Skeletal muscle tissue (tissue), 4 donors: ENCODE results near the gene P4HA1. TPM values are rescaled to one million over a fixed set of nuclear protein-coding genes. Genes with fewer than 3 reads are reported as not detected.

Experiments used
- H3K27ac ChIP-seq: one replicate; pipeline ENCODE4 v1.7.0; 2013; ENCODE audit warnings: mild to moderate bottlenecking, low read depth, low read length, inconsistent platforms
- H3K27me3 ChIP-seq, 3 donors: one replicate each; pipeline ENCODE4 v1.7.0; 2013; ENCODE audit warnings: low read length in 3 of 3; ENCODE audit not compliant: control insufficient read depth in 3 of 3, insufficient read depth in 3 of 3
- H3K36me3 ChIP-seq, 3 donors: one replicate each; pipeline ENCODE4 v1.7.0; 2013; ENCODE audit warnings: low read length in 3 of 3; ENCODE audit not compliant: control insufficient read depth in 3 of 3, insufficient read depth in 3 of 3
- H3K4me1 ChIP-seq, 3 donors: one replicate each; pipeline ENCODE4 v1.7.0; 2013; ENCODE audit warnings: low read length in 3 of 3, mild to moderate bottlenecking in 3 of 3; ENCODE audit not compliant: control insufficient read depth in 3 of 3, insufficient read depth in 3 of 3
- H3K4me3 ChIP-seq, 3 donors: one replicate each; pipeline ENCODE4 v1.7.0; 2013; ENCODE audit warnings: low read length in 3 of 3
- H3K9ac ChIP-seq, 3 donors: one replicate each; pipeline ENCODE4 v1.7.0; 2013; ENCODE audit warnings: low read length in 3 of 3, mild to moderate bottlenecking in 3 of 3, moderate library complexity in 2 of 3, low read depth in 1 of 3
- H3K9me3 ChIP-seq, 3 donors: one replicate each; pipeline ENCODE4 v1.7.0; 2013; ENCODE audit warnings: low read length in 3 of 3; ENCODE audit not compliant: control insufficient read depth in 3 of 3
- total RNA-seq: library from RNA; depleted of rRNA; stranded (reverse); fragments of >200 nt; gene quantifications from one replicate; pipeline ENCODE4 v1.2.3, GENCODE V29; 2014
- donor health status: Osteomylitis.

The P4HA1 gene
- total RNA-seq, 1 donor from 2014 or later: 53.8 TPM

DNA sequence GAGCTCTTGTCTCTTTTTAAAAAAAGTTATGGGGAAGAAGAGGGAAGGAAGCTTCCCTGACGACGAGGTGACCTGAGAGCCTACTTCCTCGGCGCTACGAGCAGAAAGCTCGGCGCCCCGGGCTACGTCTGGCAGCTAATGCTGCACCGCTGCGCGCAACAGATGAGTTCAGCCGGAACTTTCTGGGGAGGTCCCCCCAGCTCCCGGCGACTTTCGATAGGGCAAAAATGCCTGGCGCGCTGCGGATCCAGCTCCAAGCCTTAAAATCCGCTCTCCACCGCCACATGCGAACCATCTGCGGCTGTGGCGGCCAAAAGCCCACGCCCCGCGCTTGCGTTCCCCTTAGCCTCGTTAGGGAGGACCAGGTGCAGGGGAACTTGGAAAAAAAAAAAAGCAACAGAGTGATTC, 621 bp downstream of the P4HA1 start:
- Histone ChIP-seq H3K4me3 (peak overlapping the region; percentile 85 to 97 (median 97)), H3K27ac (peak overlapping the region; percentile 98), H3K9ac (peak overlapping the region; percentile 96 to 99 (median 98)), H3K9me3 (no peaks in the 10 kb centered on the region), H3K36me3 (no peaks in the 10 kb centered on the region), H3K27me3 (no peaks in the 10 kb centered on the region), H3K4me1 (peaks cover 15 to 26% (median 22%) of the 10 kb centered on the region in 3 donors)

DNA sequence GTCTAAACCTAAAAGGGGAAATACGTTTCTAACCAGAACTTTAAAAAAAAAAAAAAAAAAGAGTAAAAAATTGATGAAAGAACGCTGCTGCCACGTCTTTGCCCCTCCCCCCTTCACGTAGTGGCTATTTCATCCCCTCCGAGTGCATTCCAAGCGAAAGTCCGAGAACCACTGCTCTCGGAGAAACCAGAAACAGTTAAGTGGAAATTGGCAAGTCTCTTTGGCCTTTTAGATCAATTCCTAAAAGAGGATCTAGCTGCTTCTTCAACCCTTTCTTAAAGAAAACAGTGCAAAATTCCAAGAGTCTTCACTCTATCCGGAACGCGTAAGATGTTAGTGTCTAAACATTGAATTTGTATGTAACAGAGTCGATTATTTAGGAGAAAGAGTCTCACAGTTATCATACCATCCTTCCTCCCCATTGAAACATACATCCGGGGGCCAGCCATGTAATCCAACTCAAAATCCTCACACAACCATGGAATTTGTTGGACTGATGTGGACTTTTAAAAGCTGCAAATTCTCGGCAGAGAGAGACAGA, 1.1 kb downstream of the P4HA1 start:
- Histone ChIP-seq H3K9me3 (no peaks in the 10 kb centered on the region), H3K36me3 (no peaks in the 10 kb centered on the region), H3K9ac (peak overlapping the region; percentile 96 to 99 (median 98)), H3K4me1 (peaks cover 15 to 26% (median 22%) of the 10 kb centered on the region in 3 donors), H3K4me3 (peak overlapping the region; percentile 85 to 97 (median 97)), H3K27ac (peak overlapping the region; percentile 98), H3K27me3 (no peaks in the 10 kb centered on the region)

- Histone ChIP-seq H3K27ac (peak overlapping the region; percentile 98), H3K4me1 (peaks cover 15 to 27% (median 22%) of the 10 kb centered on the region in 3 donors), H3K4me3 (peak overlapping the region; percentile 85 to 97 (median 97))
Measured at GRCh38 chr10:73094986-73095480, 1.6 kb downstream of the P4HA1 start.

DNA sequence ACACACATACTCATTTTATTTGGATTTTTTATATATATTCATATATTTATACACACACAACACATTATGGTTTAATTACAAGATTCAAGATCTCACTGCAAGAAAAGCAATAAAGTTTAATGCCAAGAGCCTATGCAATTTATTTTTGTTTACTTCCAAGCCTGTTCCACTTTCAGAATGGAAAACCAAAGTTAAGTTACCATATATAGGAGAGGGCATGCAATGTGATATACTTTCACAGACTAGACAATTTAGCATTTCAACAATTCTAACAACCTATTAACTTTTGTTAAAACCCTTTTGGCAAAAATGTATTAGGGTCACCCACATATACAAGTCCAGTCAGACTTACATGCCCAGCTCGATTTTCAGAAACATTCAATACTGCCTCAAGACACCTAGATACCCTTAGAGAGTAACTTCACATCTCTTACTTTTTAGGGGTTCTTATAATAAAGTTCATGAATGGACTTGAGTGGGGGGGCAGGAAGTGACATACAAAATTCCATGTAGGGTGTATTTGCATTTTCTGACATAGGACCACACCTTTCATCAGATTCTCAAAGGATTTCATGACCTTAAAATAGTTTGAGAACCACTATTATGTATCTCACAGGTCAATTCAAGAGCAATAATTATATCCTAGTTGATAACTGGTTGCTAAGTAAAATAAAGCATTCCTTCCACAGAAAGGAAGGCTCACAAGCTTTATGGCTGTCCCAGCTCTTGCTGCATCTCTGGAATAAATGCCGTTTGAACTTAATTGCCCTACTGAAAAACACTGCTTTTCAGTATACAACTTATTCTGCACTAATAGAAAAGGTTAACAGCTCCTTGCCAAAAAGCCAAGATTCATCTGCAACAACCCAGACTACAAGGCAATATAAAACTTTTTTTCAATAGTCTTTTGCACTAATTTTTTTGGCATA, 2.5 kb downstream of the P4HA1 start:
- Histone ChIP-seq H3K27me3 (no peaks in the 10 kb centered on the region), H3K9me3 (no peaks in the 10 kb centered on the region), H3K27ac (peak overlapping the region; percentile 98), H3K36me3 (no peaks in the 10 kb centered on the region), H3K4me1 (peaks cover 11 to 23% (median 19%) of the 10 kb centered on the region in 3 donors), H3K9ac (peak overlapping the region; percentile 96 to 99 (median 98)), H3K4me3 (peak overlapping the region; percentile 85 to 97 (median 97))

More at GRCh38 chr10:73094986-73095480, 1.6 kb downstream of the P4HA1 start:
- no peaks in the 10 kb centered on the region for H3K9me3 ChIP-seq
- no peaks in the 10 kb centered on the region for H3K27me3 ChIP-seq
- peak overlapping the region; percentile 96 to 99 (median 98) for H3K9ac ChIP-seq
- H3K36me3 ChIP-seq: no peaks in the 10 kb centered on the region

GRCh38 chr10:73092830-73093229, 3.8 kb downstream of the P4HA1 start:
- Histone ChIP-seq H3K9me3 (no peaks in the 10 kb centered on the region), H3K4me3 (no peak overlapping the region), H3K9ac (no peak overlapping the region), H3K4me1 (peaks cover 11 to 20% (median 17%) of the 10 kb centered on the region in 3 donors), H3K27me3 (no peaks in the 10 kb centered on the region), H3K36me3 (no peaks in the 10 kb centered on the region), H3K27ac (no peak overlapping the region)

DNA sequence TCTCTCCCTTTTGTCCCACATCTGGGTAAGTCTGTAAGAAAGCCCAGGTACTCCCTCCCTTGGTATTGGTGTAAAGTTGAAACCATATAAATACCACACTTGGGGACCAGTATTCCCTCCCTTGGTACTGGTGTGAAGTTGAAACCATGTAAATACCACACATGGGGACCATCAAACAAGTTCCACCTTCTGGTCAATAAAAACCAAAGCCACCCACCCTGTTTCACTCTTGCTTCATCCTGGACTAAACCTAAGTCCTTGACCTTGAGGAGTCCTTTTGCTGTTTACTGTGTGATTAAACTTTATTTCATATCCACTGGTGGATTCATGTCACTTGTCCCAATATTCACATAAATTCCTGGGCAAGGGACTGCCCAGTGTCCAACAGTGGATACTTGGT, 8.4 kb downstream of the P4HA1 start:
- no peak overlapping the region for H3K9ac ChIP-seq
- H3K4me3 ChIP-seq: no peak overlapping the region
- H3K9me3 ChIP-seq: no peaks in the 10 kb centered on the region
- no peaks in the 10 kb centered on the region for H3K36me3 ChIP-seq
- H3K27ac ChIP-seq: no peak overlapping the region
- no peaks in the 10 kb centered on the region for H3K27me3 ChIP-seq
- H3K4me1 ChIP-seq: peaks cover 6 to 13% (median 11%) of the 10 kb centered on the region in 3 donors

DNA sequence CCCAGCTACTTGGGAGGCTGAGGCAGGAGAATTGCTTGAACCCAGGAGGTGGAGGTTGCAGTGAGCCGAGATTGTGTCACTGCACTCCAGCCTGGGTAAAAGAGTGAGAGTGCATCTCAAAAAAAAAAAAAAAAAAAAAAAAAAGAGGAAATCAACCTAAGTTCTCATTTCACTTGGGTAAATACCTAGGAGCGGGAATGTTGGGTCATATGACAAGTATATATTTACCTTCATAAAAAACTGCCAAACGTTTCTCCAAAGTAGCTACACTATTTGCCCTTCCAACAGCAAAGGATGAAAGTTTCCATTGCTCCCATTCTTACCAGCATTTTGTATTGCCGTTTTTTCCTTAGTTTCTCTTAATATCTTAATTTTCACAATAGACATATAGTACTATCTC, 9.8 kb downstream of the P4HA1 start:
- H3K36me3 ChIP-seq: no peaks in the 10 kb centered on the region
- no peak overlapping the region for H3K27ac ChIP-seq
- no peak overlapping the region for H3K9ac ChIP-seq
- no peaks in the 10 kb centered on the region for H3K9me3 ChIP-seq
- peaks cover 9 to 11% (median 11%) of the 10 kb centered on the region in 3 donors for H3K4me1 ChIP-seq
- no peaks in the 10 kb centered on the region for H3K27me3 ChIP-seq
- no peak overlapping the region for H3K4me3 ChIP-seq

DNA sequence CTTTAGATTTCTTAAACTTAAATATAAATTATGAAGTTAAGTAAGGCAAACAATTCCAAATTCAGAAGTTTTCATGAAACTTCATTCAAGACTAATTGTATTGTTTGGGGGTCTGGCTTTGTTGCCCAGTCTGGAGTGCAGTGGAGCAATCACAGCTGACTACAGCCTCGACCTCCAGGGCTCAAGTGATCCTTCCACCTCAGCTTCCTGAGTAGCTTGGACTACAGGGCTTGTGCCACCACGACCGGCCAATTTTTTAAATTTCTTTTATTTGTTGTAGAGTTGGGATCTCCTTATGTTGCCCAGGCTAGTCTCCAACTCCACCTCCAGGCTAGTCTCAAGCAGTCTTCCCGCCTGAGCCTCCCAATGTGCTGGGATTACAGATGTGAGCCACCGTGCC, 12.5 kb downstream of the P4HA1 start:
- Histone ChIP-seq H3K4me1 (peaks cover 6 to 9% (median 6%) of the 10 kb centered on the region in 3 donors), H3K4me3 (no peak overlapping the region), H3K36me3 (no peaks in the 10 kb centered on the region), H3K9ac (no peak overlapping the region), H3K9me3 (no peaks in the 10 kb centered on the region), H3K27ac (no peak overlapping the region), H3K27me3 (no peaks in the 10 kb centered on the region)

- Histone ChIP-seq H3K36me3 (no peaks in the 10 kb centered on the region), H3K4me3 (no peak overlapping the region), H3K9me3 (no peaks in the 10 kb centered on the region), H3K9ac (no peak overlapping the region), H3K4me1 (peaks cover 6% of the 10 kb centered on the region in 3 donors), H3K27me3 (no peaks in the 10 kb centered on the region), H3K27ac (no peak overlapping the region)
Measured at GRCh38 chr10:73083221-73083620, 13.4 kb downstream of the P4HA1 start.
